GM03348 (cell line): ENCODE results near the gene CDK5RAP3.
"Not testable (repeated sequence)": the region's sequence is repeated elsewhere in the genome, so short reads cannot be mapped to it uniquely, and the experiment has no call there.

Experiments used
- DNase-seq: peaks from one replicate; pipeline ENCODE4 v3.0.0; 2012; ENCODE audit warnings: low spot score

CDK5RAP3 gene, protein sequence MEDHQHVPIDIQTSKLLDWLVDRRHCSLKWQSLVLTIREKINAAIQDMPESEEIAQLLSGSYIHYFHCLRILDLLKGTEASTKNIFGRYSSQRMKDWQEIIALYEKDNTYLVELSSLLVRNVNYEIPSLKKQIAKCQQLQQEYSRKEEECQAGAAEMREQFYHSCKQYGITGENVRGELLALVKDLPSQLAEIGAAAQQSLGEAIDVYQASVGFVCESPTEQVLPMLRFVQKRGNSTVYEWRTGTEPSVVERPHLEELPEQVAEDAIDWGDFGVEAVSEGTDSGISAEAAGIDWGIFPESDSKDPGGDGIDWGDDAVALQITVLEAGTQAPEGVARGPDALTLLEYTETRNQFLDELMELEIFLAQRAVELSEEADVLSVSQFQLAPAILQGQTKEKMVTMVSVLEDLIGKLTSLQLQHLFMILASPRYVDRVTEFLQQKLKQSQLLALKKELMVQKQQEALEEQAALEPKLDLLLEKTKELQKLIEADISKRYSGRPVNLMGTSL

DNA sequence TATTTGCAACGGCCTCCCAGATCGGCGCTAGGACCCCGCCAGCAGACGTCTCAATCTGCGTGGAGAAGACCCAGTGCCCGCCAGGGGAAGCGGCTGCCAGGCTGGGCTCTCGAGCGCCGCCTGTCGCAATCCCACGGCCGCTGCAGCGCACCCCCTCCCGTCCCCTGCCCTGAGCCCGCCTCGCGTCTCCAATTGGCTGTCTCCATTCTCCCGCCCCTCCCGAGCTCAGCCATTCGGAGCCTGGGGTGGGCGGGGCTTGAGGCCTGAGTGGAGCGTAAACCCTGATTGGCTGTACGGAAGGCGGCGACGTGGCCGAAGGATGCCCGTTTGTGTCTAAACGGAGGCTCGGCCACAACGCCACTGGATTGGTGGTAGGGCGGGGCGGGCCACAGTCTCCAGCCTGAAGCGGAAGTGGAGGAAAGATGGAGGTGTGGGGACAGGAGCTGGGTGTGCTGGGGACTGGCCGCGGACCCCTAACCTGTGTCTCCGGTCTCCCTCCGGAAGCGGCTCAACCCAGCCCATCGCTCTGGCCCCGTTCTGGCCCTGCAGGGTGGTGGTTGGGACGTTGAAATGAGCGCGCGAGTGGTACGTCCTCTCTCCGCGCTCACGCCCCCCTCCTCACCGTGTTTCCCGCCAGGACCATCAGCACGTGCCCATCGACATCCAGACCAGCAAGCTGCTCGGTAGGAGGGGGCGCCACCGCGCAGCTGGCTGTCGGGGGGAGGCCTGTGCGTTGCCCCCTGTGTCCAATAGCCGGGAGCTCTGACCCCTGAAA is at the start of gene CDK5RAP3:
CDK5RAP3 (plus strand) TSS at position 389 of the 775 bp plus-strand sequence; CDS start at position 423, 34 bp downstream.
- peak; percentile 99 for DNase-seq

- no peak for DNase-seq
Measured at GRCh38 chr17:47924785-47925677, 45.9 kb upstream of the CDK5RAP3 start.

DNA sequence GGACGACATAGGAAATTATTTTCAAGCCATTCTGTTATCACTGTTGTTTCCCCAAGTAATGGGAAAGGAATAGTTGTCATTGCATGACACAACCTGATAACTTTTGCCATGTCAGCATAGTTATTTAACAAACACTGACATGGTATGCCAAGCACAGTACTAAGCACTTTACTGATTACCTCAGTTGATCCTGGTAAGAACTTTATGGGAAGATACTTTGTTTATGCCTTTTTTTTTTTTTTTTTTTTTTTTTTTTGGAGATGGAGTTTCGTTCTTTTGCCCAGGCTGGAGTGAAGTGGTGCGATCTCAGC is 45.3 kb upstream of the CDK5RAP3 start:
- no peak for DNase-seq

DNA sequence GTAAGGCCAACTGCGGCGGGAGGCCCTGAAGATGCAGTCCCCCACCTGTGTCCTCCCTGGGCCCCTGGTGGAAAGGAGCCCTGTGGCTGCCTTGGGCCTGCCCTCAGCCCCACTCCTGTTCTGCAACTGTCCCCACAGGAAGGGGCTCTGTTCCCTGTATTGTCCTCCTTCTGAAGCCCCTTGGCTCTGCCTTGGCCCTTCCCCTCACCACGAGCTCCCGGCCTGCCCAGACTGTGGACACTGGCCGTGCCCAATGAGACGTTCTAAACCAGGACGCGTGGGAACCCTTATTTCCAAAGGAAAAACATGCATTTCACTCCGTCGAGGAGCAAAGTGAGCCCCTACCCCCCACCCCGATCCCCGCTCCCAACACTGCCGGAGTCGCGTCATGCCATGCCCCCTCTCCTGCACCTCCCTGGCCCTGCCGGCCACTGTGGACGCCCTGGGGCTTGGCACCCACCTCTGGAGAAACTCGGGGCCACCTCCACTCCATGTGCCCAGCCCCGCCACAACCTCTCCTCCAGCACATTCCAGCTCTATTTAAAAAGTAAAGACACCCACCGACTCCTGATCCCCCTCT is 43.0 kb upstream of the CDK5RAP3 start:
- DNase-seq, result no peak

DNA sequence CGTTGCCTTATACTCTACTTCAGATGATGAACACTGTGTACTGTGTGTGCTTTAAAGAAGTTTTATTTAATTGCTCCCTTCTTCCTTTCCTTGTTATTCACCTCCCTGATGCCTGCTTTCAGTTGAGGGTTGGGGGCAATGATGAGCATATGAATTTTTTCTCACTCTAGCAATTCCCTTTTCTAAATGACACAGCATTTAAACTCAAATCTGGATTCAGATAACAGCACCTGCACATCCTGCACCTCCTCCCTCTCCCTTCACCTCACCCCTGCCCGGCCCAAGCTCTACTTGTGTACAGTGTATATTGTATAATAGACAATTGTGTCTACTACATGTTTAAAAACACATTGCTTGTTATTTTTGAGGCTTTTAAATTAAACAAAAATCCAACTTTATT is 42.5 kb upstream of the CDK5RAP3 start:
- no peak for DNase-seq

DNA sequence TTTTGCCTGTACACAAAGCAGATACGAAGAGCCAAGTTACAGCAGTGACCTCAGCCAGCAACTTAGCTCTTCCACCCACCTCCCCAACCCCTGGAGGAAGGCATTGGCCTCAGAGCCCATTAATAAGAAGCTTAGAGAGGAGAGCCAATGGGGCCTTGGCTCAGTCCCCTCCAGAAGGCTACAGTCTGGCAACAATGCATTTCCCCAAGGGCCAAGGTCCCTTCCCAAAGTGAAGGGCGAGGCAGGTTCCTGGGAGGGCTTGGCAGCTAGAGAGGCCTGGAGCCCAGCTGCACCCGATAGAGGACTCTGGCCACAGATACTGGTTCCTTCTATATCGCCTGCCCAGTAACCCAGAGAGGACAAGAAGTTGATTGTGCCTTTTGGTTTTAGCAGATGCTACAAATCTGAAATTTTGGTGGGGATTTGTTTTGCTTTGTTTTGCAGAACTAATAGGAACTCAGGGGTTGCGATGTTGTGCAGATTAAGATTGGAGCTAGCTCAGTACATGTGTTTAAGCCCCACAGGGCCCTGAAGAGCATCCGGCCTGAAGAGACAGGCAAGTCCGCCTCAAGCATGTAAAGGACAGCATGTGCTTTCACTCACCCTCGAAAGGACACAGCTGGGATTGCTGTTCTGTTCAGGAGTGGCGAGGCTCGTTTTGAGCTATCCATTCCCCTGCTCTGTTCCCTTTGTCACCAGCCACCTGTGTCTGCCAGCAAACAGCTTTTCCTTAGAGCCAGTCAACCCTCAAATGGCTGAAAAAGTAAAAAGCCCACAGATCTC is 41.5 kb upstream of the CDK5RAP3 start:
- no peak for DNase-seq

GRCh38 chr17:47931848-47932247 is 39.1 kb upstream of the CDK5RAP3 start:
- DNase-seq, result no peak

- DNase-seq, result no peak
Measured at GRCh38 chr17:47934856-47935255, 36.1 kb upstream of the CDK5RAP3 start.

DNA sequence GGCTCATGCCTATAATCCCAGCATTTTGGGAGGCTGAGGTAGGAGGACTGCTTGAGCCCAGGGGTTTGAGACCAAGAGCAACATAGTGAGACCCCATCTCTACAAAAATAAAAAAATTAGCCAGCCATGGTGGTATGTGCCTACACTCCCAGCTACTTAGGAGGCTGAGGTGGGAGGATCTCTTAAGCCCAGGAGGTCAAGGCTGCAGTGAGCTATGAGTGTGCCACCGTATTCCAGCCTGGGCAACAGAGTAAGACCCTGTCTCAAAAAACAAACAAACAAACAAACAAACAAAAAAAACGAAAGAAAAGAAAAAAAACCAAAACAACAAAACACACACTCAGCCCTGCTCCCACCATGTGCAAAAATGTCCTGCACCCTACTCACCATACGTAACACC is 35.4 kb upstream of the CDK5RAP3 start:
- DNase-seq, result not testable (repeated sequence)

- DNase-seq, result peak; percentile 45
Measured at GRCh38 chr17:47935961-47936360, 35.0 kb upstream of the CDK5RAP3 start.

GRCh38 chr17:47937941-47938340 is 33.0 kb upstream of the CDK5RAP3 start:
- DNase-seq, result no peak

DNA sequence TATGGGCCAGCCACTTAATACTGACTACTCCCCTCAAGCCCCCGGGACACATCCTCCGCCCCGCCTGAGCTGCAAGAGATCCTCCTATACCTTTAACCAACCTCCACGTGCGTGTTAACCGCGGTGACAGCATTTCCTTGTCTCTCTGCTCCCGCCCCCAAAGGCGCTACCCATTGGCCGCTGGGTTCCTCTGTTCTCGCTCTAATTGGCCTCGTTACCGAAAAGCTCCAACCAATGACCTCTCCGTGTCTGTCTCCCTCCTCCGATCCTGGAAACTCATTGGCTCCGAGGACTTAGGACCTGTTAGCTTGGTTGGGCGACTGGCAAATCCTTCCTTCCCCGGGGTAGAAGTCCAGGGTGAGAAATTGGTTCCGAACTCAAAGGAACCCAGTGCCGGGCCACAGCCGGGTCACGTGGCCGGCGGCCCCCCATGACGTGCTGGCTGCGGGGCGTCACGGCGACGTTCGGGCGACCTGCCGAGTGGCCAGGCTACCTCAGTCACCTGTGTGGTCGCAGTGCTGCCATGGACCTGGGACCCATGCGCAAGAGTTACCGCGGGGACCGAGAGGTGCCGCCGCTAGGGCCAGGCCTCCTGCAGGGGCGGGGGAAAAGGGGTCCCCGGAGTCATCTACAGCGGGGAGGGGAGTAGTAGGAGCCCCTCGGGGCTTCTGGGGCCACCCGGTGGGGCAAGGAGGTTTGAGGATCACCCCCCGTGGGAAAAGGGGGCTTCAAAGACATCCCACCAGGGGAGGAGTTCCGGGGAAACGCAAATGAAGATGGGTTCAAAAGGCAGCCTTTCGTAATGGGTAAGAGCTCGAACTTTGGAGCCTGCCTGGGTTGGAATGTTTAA is 29.4 kb upstream of the CDK5RAP3 start, which contains the start of gene PNPO:
PNPO (plus strand) TSS at position 326 of the 850 bp plus-strand sequence; CDS start at position 431, 105 bp downstream.
- peak; percentile 98 for DNase-seq

GRCh38 chr17:47942096-47942510 is 28.8 kb upstream of the CDK5RAP3 start:
- DNase-seq, result no peak

DNA sequence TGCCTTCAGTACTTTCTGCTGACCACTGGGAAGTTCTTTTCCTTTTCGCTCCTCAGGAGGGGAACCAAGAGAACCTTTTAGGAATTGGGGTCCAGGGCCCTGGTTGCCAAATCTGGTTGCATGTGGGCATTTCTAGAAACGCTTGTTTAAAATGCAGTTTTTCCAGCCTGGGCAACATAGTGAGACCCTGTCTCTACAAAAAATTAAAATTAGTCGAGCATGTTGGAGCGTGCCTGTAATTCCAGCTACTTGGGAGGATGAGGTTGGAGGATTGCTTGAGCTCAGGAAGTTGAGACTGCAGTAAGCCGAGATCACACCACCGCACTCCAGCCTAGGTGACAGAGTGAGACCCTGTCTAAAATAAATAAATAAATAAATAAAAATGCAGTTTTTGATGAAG is 28.3 kb upstream of the CDK5RAP3 start:
- no peak for DNase-seq

GRCh38 chr17:47945080-47945479 is 25.8 kb upstream of the CDK5RAP3 start:
- DNase-seq, result no peak

GRCh38 chr17:47945529-47946508 is 25.1 kb upstream of the CDK5RAP3 start:
- no peak for DNase-seq

DNA sequence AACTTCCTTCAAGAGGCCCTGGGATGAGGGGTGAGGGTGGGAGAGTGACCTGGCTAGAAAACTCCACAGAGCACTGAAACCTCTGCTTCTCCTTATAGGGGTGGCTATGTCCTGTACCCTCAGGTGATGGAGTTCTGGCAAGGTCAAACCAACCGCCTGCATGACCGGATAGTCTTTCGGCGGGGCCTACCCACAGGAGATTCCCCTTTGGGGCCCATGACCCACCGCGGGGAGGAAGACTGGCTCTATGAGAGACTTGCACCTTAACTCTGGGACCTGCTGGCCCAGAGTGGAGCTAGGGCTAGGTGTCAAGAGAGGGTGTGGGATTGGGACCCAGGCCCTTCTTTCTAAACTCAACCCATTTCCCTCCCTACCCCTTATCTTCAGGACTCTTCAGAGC is 24.4 kb upstream of the CDK5RAP3 start:
- no peak for DNase-seq

DNA sequence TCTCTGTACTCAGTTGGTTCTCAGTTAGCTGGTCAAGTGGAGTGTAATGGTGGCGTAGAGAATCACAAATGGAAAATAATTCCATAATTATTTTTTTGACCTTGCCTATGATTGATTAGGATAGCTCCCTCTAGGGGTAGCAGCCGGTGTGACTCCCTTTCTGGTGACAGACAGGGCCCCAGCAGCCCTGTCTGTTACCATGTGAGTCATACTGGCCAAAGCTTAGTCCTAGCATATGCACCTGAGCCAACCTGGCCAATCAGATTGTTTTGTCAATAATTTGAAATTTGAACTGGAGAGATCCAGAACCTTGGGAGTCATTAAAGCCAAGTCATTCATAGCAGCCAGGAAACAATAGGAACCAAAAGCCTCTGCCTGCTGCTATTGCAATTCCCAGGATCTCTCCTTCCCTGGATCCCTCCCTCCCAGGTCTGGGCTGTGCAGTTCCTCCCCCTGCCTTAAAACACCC is 23.9 kb upstream of the CDK5RAP3 start:
- DNase-seq, result peak; percentile 87
